Measurements from ENCODE around the gene TNK1.

TNK1 gene

DNA sequence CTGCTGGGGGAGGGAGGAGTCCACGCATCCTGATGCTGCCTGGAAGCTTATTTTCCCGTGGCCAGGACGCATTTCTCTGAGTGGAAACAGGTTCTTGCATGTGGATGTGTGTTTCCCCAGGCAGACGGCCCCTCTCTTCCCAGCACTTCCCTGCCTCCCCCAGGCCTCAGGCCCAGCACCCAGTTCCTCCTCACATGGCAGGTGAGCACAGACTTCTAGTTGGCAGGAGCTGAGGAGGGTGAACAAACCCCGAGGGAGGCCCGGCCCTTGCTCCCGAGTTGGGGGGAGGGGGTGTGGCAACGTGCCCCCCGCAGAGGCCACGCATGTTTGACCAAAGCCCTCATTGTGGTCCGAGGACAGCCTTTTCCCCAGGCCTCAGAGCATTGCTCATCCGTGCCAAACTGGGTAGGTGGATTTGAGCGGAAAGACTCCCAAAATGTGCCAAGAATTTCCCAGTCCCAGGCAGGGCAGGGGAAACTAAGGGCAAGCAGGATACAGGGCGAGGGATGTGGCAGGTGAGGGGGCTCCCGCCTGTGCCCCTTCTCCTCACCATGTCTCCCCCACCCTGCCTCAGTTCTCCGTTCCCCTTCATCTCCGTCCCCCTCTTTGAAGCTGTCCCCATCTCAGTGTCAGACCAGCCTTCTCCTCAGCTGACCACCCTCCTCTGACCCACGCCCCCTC, 37.7 kb downstream of the TNK1 start:
- no peaks in the 10 kb centered on the region; the same call in 1 of the 2 replicates for H3K36me3 ChIP-seq (ENCODE audit: insufficient read depth, low read length)
- no peak overlapping the region for H3K4me3 ChIP-seq
- DNase-seq (ENCODE audit: low read depth, low spot score) = no peak
- H3K9ac ChIP-seq (ENCODE audit: insufficient read length) = no peak overlapping the region
- H3K9me3 ChIP-seq (ENCODE audit: low read depth, low read length) = no peaks in the 10 kb centered on the region
- no peak overlapping the region for H3K27ac ChIP-seq
- TF ChIP-seq POLR2AphosphoS5 (IDR thresholded peaks at IDR 0.05; ENCODE audit: borderline replicate concordance, low read depth, low read length) (no peak), FOXP2 (optimal IDR thresholded peaks at IDR 0.05; ENCODE audit: control extremely low read depth, extremely low read length, insufficient read depth) (no peak), EZH2 (IDR thresholded peaks at IDR 0.05) (no peak)

DNA sequence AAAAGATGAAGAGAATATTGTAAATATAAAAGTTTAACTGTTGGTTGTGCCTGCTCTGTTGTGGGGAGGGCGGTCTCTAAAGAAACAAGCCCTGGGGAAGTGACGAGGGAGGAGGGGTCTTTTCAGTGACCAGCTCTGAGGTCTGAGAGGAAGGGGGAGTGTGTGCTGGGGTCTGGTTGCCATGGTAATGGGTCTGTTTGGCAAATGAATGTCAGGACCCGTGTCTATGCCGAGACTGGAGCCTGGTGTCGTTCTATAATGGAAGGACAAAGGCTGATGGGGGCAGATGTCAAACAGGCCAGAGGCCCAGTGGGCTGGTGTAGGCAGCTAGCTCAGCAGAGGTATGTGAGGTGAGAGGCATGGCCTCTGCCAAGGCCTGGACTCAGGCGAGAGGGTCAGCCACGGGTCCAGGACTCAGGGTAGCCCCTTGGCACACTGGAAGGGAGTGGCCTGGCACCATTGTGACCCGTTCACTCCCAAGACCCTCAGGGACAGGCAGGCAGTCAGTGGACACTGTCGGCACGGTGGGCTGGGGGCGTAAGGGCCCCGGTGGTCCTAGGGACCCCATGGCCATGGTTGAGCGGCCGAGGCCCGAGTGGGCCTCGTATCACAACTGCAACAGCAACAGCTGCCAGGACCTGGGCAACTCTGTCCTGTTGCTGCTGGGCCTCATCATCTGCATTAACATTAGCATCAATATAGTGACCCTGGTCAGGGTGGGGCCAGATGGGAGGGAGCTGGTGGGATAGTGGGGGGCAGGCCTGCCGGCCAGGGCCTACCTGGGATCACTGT, 39.1 kb downstream of the TNK1 start, which contains the start of gene SPEM1:
SPEM1 (plus strand) TSS at position 506 of the 792 bp plus-strand sequence; CDS start at position 567, 61 bp downstream.
- no peaks in the 10 kb centered on the region; the same call in 1 of the 2 replicates for H3K36me3 ChIP-seq (ENCODE audit: insufficient read depth, low read length)
- H3K9ac ChIP-seq (ENCODE audit: insufficient read length) = no peak within 1 kb of the TSS
- H3K9me3 ChIP-seq (ENCODE audit: low read depth, low read length) = no peaks in the 10 kb centered on the region
- TF ChIP-seq EZH2 (IDR thresholded peaks at IDR 0.05) = no peak
- H3K27ac ChIP-seq = no peak within 1 kb of the TSS
- H3K4me3 ChIP-seq = no peak within 1 kb of the TSS
- no peak for DNase-seq (ENCODE audit: low read depth, low spot score)

DNA sequence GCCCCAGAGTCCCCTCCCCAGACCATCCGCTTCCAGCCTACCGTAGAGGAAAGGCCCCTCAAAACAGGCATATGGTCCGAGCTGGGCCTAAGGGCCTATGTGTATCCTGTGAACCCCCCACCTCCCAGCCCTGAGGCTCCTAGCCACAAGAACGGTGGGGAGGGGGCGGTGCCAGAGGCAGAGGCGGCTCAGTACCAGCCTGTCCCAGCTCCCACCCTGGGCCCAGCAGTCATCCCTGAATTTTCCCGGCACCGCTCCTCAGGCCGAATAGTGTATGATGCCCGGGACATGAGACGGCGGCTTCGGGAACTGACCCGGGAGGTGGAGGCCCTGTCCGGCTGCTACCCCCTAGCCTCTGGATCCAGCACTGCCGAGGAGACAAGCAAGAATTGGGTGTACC, 40.3 kb downstream of the TNK1 start:
- H3K27ac ChIP-seq = no peak overlapping the region
- no peak overlapping the region for H3K9ac ChIP-seq (ENCODE audit: insufficient read length)
- DNase-seq (ENCODE audit: low read depth, low spot score) = no peak
- no peaks in the 10 kb centered on the region for H3K9me3 ChIP-seq (ENCODE audit: low read depth, low read length)
- no peak overlapping the region for H3K4me3 ChIP-seq
- H3K36me3 ChIP-seq (ENCODE audit: insufficient read depth, low read length) = no peaks in the 10 kb centered on the region
- TF ChIP-seq FOXP2 (optimal IDR thresholded peaks at IDR 0.05; ENCODE audit: control extremely low read depth, extremely low read length, insufficient read depth) = no peak
- no peak for TF ChIP-seq EZH2 (IDR thresholded peaks at IDR 0.05)
- TF ChIP-seq POLR2AphosphoS5 (IDR thresholded peaks at IDR 0.05; ENCODE audit: borderline replicate concordance, low read depth, low read length) = no peak

DNA sequence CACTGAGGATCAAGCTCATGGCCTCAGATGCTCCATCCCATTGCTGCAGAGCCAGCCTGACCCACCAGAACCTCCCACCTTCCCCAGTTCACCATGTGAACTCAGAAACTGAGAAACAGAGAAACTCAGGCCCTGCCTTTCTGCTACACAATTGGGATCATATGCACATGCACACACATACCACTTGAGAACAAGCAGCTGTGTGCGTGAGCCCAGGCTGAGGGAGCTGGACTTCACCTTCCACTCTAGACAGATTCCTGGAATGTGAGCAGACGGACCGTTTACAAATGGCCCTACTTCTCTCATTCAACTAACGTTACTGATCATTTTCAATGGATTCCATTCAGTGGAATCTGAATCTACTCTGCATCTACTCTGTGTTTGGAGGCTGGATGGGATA, 42.8 kb downstream of the TNK1 start:
- Histone ChIP-seq H3K9me3 (ENCODE audit: low read depth, low read length) (no peaks in the 10 kb centered on the region), H3K27ac (no peak overlapping the region), H3K4me3 (no peak overlapping the region), H3K36me3 (ENCODE audit: insufficient read depth, low read length) (no peaks in the 10 kb centered on the region), H3K9ac (ENCODE audit: insufficient read length) (no peak overlapping the region)
- TF ChIP-seq FOXP2 (optimal IDR thresholded peaks at IDR 0.05; ENCODE audit: control extremely low read depth, extremely low read length, insufficient read depth) = no peak
- no peak for TF ChIP-seq POLR2AphosphoS5 (IDR thresholded peaks at IDR 0.05; ENCODE audit: borderline replicate concordance, low read depth, low read length)
- no peak for TF ChIP-seq EZH2 (IDR thresholded peaks at IDR 0.05)
- no peak for DNase-seq (ENCODE audit: low read depth, low spot score)

DNA sequence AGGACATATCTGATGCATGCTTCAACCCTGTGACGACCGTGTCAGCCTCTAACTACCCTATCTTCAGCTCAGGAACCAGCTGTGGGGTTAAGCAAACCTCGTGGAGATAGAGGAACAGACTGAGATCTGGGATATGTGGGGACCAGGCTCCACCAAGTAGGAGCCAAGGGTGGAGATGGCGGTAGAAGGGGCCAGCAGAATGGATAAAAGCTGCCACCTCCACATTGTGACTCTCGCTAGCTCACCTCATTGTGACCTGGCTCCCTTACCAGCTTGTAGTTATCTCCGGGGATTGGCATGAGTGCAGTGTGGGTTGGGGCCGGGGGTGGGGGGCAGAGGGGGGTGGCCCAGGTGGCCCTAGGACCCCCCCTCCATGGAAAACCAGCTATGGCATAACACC, 44.4 kb downstream of the TNK1 start, which contains the start of gene SPEM2:
SPEM2 (plus strand) TSS at position 301 of the 400 bp plus-strand sequence; CDS start at position 374, 73 bp downstream.
- Histone ChIP-seq H3K4me3 (no peak within 1 kb of the TSS), H3K27ac (no peak within 1 kb of the TSS), H3K9ac (ENCODE audit: insufficient read length) (no peak within 1 kb of the TSS), H3K36me3 (ENCODE audit: insufficient read depth, low read length) (no peaks in the 10 kb centered on the region), H3K9me3 (ENCODE audit: low read depth, low read length) (no peaks in the 10 kb centered on the region)
- TF ChIP-seq POLR2AphosphoS5 (IDR thresholded peaks at IDR 0.05; ENCODE audit: borderline replicate concordance, low read depth, low read length) (no peak), FOXP2 (optimal IDR thresholded peaks at IDR 0.05; ENCODE audit: control extremely low read depth, extremely low read length, insufficient read depth) (no peak), EZH2 (IDR thresholded peaks at IDR 0.05) (no peak)
- DNase-seq (ENCODE audit: low read depth, low spot score) = no peak

DNA sequence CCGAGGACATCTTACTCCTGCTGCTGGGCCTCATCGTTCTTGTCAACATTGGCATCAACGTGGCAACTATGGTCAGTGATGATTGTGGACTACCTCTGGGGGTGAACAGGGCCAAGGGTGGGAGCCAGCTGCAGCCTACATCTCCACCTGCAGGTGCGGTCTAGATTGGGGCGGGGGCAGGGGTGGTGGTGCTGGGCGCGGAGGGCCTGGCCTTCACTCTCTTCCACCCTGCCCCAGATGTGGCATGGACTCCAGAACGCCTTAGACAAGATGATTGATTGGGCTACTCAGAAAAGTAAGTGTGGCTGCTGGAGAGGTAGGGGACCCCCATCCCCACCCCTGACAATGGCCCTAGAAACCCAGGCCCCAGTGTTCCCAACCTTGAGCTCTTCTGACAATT, 44.9 kb downstream of the TNK1 start:
- Histone ChIP-seq H3K36me3 (ENCODE audit: insufficient read depth, low read length) (no peaks in the 10 kb centered on the region), H3K4me3 (no peak overlapping the region), H3K9me3 (ENCODE audit: low read depth, low read length) (no peaks in the 10 kb centered on the region), H3K27ac (no peak overlapping the region), H3K9ac (ENCODE audit: insufficient read length) (no peak overlapping the region)
- TF ChIP-seq POLR2AphosphoS5 (IDR thresholded peaks at IDR 0.05; ENCODE audit: borderline replicate concordance, low read depth, low read length) = no peak
- no peak for TF ChIP-seq EZH2 (IDR thresholded peaks at IDR 0.05)
- TF ChIP-seq FOXP2 (optimal IDR thresholded peaks at IDR 0.05; ENCODE audit: control extremely low read depth, extremely low read length, insufficient read depth) = no peak
- no peak for DNase-seq (ENCODE audit: low read depth, low spot score)

DNA sequence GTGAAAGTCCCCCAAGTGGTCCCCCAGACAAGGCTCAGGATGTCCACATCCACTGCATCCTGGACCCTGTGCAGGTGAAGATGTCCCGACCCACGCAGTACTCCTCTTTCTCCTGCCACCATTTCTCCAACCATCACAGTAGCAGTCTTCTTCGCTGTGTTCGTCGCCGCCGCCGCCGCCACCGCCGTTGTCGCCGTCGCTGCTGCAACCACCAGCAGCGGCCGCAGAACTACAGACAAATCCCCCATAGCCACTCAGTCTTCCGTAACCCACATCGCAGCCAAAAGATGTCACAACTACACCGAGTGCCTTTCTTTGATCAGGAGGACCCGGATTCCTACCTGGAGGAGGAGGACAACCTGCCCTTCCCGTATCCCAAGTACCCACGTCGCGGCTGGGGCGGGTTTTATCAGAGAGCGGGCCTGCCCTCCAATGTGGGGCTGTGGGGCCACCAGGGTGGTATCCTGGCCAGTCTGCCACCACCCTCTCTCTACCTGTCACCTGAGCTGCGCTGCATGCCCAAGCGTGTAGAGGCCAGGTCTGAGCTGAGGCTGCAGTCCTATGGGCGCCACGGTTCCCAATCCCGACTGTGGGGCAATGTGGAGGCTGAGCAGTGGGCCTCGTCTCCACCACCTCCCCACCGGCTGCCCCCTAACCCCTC, 45.4 kb downstream of the TNK1 start:
- Histone ChIP-seq H3K9me3 (ENCODE audit: low read depth, low read length) (no peaks in the 10 kb centered on the region), H3K27ac (no peak overlapping the region), H3K9ac (ENCODE audit: insufficient read length) (no peak overlapping the region), H3K4me3 (no peak overlapping the region), H3K36me3 (ENCODE audit: insufficient read depth, low read length) (no peaks in the 10 kb centered on the region)
- no peak for DNase-seq (ENCODE audit: low read depth, low spot score)
- TF ChIP-seq POLR2AphosphoS5 (IDR thresholded peaks at IDR 0.05; ENCODE audit: borderline replicate concordance, low read depth, low read length) (no peak), FOXP2 (optimal IDR thresholded peaks at IDR 0.05; ENCODE audit: control extremely low read depth, extremely low read length, insufficient read depth) (no peak), EZH2 (IDR thresholded peaks at IDR 0.05) (no peak)

DNA sequence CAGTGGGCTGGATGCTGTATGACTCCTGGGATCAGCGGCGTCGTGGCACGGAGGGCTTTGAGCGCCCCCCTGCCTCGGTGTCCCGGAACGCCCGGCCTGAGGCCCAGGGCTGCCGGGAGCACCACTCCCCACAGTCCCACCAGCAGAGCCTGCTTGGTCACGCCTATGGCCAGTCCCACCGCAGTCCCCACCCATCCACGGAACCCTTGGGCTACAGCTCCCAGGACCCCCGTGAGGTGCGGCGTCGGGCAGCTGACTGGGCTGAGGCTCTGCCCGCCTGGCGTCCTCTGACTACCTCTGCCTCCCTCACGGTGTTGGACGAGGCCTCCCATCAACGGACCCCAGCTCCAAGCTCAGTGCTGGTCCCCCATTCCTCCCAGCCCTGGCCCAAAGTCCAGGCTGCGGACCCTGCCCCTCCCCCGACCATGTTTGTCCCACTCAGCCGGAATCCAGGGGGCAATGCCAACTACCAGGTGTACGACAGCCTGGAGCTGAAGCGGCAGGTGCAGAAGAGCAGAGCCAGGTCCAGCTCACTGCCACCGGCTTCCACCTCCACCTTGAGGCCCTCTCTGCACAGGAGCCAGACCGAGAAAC, 46.1 kb downstream of the TNK1 start:
- TF ChIP-seq FOXP2 (optimal IDR thresholded peaks at IDR 0.05; ENCODE audit: control extremely low read depth, extremely low read length, insufficient read depth) (no peak), EZH2 (IDR thresholded peaks at IDR 0.05) (no peak), POLR2AphosphoS5 (IDR thresholded peaks at IDR 0.05; ENCODE audit: borderline replicate concordance, low read depth, low read length) (no peak)
- H3K9me3 ChIP-seq (ENCODE audit: low read depth, low read length) = no peaks in the 10 kb centered on the region
- H3K27ac ChIP-seq = no peak overlapping the region
- no peak for DNase-seq (ENCODE audit: low read depth, low spot score)
- no peaks in the 10 kb centered on the region for H3K36me3 ChIP-seq (ENCODE audit: insufficient read depth, low read length)
- H3K4me3 ChIP-seq = no peak overlapping the region
- H3K9ac ChIP-seq (ENCODE audit: insufficient read length) = no peak overlapping the region

Data from SK-N-MC (cell line).